H9 (cell line): ENCODE measurements around the gene PQBP1. TPM values are rescaled to one million over a fixed set of nuclear protein-coding genes. Genes with fewer than 3 reads are reported as not detected.

Source experiments
- DNase-seq: peaks from one replicate; pipeline ENCODE4 v3.0.0-alpha.2; 2017
- H2AFZ ChIP-seq: one replicate; pipeline ENCODE4 v1.6.1; 2013; ENCODE audit warnings: mild to moderate bottlenecking, low read length, control low read depth, moderate library complexity
- H2AK5ac ChIP-seq: 2 replicates; pipeline ENCODE4 v1.6.1; 2013; ENCODE audit warnings: low read length, control low read depth, mixed read lengths; ENCODE audit not compliant: insufficient read length
- H2BK120ac ChIP-seq: one replicate; pipeline ENCODE4 v1.6.1; 2013; ENCODE audit warnings: low read depth, mild to moderate bottlenecking, low read length, control low read depth, inconsistent platforms; ENCODE audit not compliant: poor library complexity, severe bottlenecking
- H2BK12ac ChIP-seq: 2 replicates; pipeline ENCODE4 v1.6.1; 2013; ENCODE audit warnings: low read length, control low read depth, mixed read lengths, low read depth; ENCODE audit not compliant: insufficient read length
- H2BK15ac ChIP-seq: 2 replicates; pipeline ENCODE4 v1.6.1; 2013; ENCODE audit warnings: low read depth, low read length, control low read depth
- H2BK20ac ChIP-seq: one replicate; pipeline ENCODE4 v1.6.1; 2013; ENCODE audit warnings: low read depth, mild to moderate bottlenecking, low read length, control low read depth, inconsistent platforms; ENCODE audit not compliant: poor library complexity, severe bottlenecking
- H2BK5ac ChIP-seq: 2 replicates; pipeline ENCODE4 v1.6.1; 2013; ENCODE audit warnings: low read length, control low read depth, mixed read lengths; ENCODE audit not compliant: insufficient read length
- H3K14ac ChIP-seq: 2 replicates; pipeline ENCODE4 v1.6.1; 2013; ENCODE audit warnings: low read length, control low read depth; ENCODE audit not compliant: insufficient read depth
- H3K18ac ChIP-seq: 2 replicates; pipeline ENCODE4 v1.6.1; 2013; ENCODE audit warnings: low read depth, mild to moderate bottlenecking, mixed read lengths, low read length, control low read depth; ENCODE audit not compliant: insufficient read length
- H3K23ac ChIP-seq: 2 replicates; pipeline ENCODE4 v1.6.1; 2013; ENCODE audit warnings: low read length, control low read depth, mixed read lengths, low read depth; ENCODE audit not compliant: insufficient read length
- H3K23me2 ChIP-seq: 2 replicates; pipeline ENCODE4 v1.6.1; 2013; ENCODE audit warnings: low read depth, mild to moderate bottlenecking, mixed read lengths, low read length, control low read depth; ENCODE audit not compliant: insufficient read length, poor library complexity, severe bottlenecking
- H3K27ac ChIP-seq: 2 replicates; pipeline ENCODE4 v1.5.1; 2013; ENCODE audit warnings: low read length, control low read depth, mixed read lengths, low read depth; ENCODE audit not compliant: insufficient read length
- H3K27me3 ChIP-seq: 2 replicates; pipeline ENCODE4 v1.6.1; 2013; ENCODE audit warnings: low read length, control low read depth, inconsistent platforms; ENCODE audit not compliant: insufficient read depth
- H3K4ac ChIP-seq: 2 replicates; pipeline ENCODE4 v1.6.1; 2013; ENCODE audit warnings: low read depth, mild to moderate bottlenecking, control low read depth, inconsistent platforms, low read length, moderate library complexity
- H3K4me1 ChIP-seq: 2 replicates; pipeline ENCODE4 v1.6.1; 2013; ENCODE audit warnings: low read length, control low read depth, inconsistent platforms; ENCODE audit not compliant: insufficient read depth
- H3K4me2 ChIP-seq: 2 replicates; pipeline ENCODE4 v1.6.1; 2013; ENCODE audit warnings: low read length, control low read depth, mixed read lengths; ENCODE audit not compliant: insufficient read length, insufficient read depth
- H3K56ac ChIP-seq: 2 replicates; pipeline ENCODE4 v1.6.1; 2013; ENCODE audit warnings: low read depth, mild to moderate bottlenecking, mixed read lengths, low read length, control low read depth; ENCODE audit not compliant: insufficient read length
- H3K79me1 ChIP-seq: 2 replicates; pipeline ENCODE4 v1.6.1; 2013; ENCODE audit warnings: low read depth, mild to moderate bottlenecking, moderate library complexity, low read length, control low read depth, inconsistent platforms; ENCODE audit not compliant: insufficient read depth, poor library complexity, severe bottlenecking
- H3K79me2 ChIP-seq: 2 replicates; pipeline ENCODE4 v1.6.1; 2013; ENCODE audit warnings: low read length, control low read depth, inconsistent platforms; ENCODE audit not compliant: insufficient read depth
- H3K9ac ChIP-seq: 2 replicates; pipeline ENCODE4 v1.6.1; 2013; ENCODE audit warnings: low read length, control low read depth, mixed read lengths; ENCODE audit not compliant: insufficient read length; ENCODE audit errors: extremely low read depth
- H3K9me3 ChIP-seq: one replicate; pipeline ENCODE4 v1.6.1; 2013; ENCODE audit warnings: low read depth, low read length, inconsistent platforms; ENCODE audit not compliant: control insufficient read depth
- H3T11ph ChIP-seq: one replicate; pipeline ENCODE4 v1.6.1; 2013; ENCODE audit warnings: mild to moderate bottlenecking, low read length, control low read depth, inconsistent platforms
- H4K20me1 ChIP-seq: one replicate; pipeline ENCODE4 v1.6.1; 2013; ENCODE audit not compliant: control insufficient read depth, insufficient read length, insufficient read depth
- H4K5ac ChIP-seq: 2 replicates; pipeline ENCODE4 v1.6.1; 2013; ENCODE audit warnings: low read depth, mild to moderate bottlenecking, mixed read lengths, low read length, control low read depth; ENCODE audit not compliant: insufficient read length
- H4K8ac ChIP-seq: replicated peaks from 2 replicates; pipeline ENCODE4 v1.6.1; 2013; ENCODE audit warnings: low read length, control low read depth, mixed read lengths, low read depth; ENCODE audit not compliant: insufficient read length
- H4K91ac ChIP-seq: 2 replicates; pipeline ENCODE4 v1.6.1; 2013; ENCODE audit warnings: low read depth, mild to moderate bottlenecking, moderate library complexity, mixed read lengths, low read length, control low read depth; ENCODE audit not compliant: insufficient read length
- H3K27ac Mint-ChIP-seq, 3 experiments: 2 replicates in 2 of 3; 3 replicates in 1 of 3; pipeline ENCODE4 v1.8.0; 2020 to 2021; ENCODE audit warnings: mixed read lengths in 3 of 3, mild to moderate bottlenecking in 1 of 3, moderate library complexity in 1 of 3
- H3K27me3 Mint-ChIP-seq: 2 replicates; pipeline ENCODE4 v1.8.0; 2021; ENCODE audit warnings: low read depth, mild to moderate bottlenecking, moderate library complexity, mixed read lengths
- H3K36me3 Mint-ChIP-seq, 3 experiments: 2 replicates in 2 of 3; 3 replicates in 1 of 3; pipeline ENCODE4 v1.8.0; 2020 to 2021; ENCODE audit warnings: low read depth in 3 of 3, mixed read lengths in 3 of 3; ENCODE audit not compliant: insufficient read depth in 1 of 3
- H3K4me1 Mint-ChIP-seq, 2 experiments: 2 replicates each; pipeline ENCODE4 v1.8.0; 2020; ENCODE audit warnings: mixed read lengths in 2 of 2
- H3K4me3 Mint-ChIP-seq, 2 experiments: 2 replicates in 1 of 2; 3 replicates in 1 of 2; pipeline ENCODE4 v1.8.0; 2020 to 2021; ENCODE audit warnings: mild to moderate bottlenecking in 2 of 2, mixed read lengths in 2 of 2, moderate library complexity in 1 of 2
- H3K9me3 Mint-ChIP-seq, 2 experiments: 2 replicates in 1 of 2; 3 replicates in 1 of 2; pipeline ENCODE4 v1.8.0; 2020; ENCODE audit warnings: mild to moderate bottlenecking in 2 of 2, mixed read lengths in 2 of 2, moderate library complexity in 1 of 2
- WGBS: extraction: QIAGEN DNeasy Blood & Tissue Kit; methylation state at CpG from one replicate; pipeline ENCODE4 v1.1.7; 2013; ENCODE audit warnings: missing lambda C conversion rate, low lambda C conversion rate, mixed read lengths; ENCODE audit not compliant: insufficient read length; ENCODE audit errors: extremely low coverage; 5-methylcytosine and 5-hydroxymethylcytosine counted together
- total RNA-seq: library from RNA; stranded (reverse); gene quantifications from 2 replicates; pipeline ENCODE4 v1.2.1, GENCODE V29; 2021
- TF ChIP-seq, protein P1 (sequence below): fragments of 200-600 bp; sonication (generic); conservative IDR thresholded peaks from 3 replicates; pipeline ENCODE4 v1.8.0; 2021; ENCODE audit warnings: antibody characterized with exemption, mild to moderate bottlenecking

Gene PQBP1
- total RNA-seq, 1 experiment from 2014 or later = 87.9 TPM

DNA sequence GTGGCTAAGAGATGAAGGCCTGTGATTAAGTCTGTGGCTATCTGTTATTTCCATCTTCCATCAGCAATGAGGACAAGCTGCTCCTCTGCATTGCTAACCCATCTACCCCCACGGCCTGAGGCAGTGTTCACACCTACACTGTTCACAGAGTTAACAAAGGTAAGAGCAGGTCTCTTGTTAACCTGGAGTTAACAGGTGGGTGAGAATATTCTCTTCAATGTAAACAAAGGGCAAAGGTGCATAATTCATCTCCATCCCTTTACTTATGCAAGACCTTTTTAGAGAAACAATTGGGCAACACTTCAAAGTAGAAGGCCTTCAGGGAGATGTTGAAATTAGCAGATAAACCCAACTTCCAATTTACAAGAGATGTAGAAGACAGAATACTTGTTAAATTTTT lies 10.9 kb downstream of the PQBP1 start:
- H3K14ac ChIP-seq = no peak overlapping the region
- peaks cover 69 to 71% of the 10 kb centered on the region in 2 experiments for H3K9me3 Mint-ChIP-seq
- H2BK120ac ChIP-seq = no peak overlapping the region
- no peak overlapping the region for H3K4me3 Mint-ChIP-seq
- H3K4me1 Mint-ChIP-seq = peaks cover 12 to 24% of the 10 kb centered on the region in 2 experiments
- H3K56ac ChIP-seq = no peak overlapping the region
- H3T11ph ChIP-seq = no peak overlapping the region
- H4K91ac ChIP-seq = no peak overlapping the region
- no peaks in the 10 kb centered on the region for H3K79me1 ChIP-seq
- TF ChIP-seq, protein P1, sequence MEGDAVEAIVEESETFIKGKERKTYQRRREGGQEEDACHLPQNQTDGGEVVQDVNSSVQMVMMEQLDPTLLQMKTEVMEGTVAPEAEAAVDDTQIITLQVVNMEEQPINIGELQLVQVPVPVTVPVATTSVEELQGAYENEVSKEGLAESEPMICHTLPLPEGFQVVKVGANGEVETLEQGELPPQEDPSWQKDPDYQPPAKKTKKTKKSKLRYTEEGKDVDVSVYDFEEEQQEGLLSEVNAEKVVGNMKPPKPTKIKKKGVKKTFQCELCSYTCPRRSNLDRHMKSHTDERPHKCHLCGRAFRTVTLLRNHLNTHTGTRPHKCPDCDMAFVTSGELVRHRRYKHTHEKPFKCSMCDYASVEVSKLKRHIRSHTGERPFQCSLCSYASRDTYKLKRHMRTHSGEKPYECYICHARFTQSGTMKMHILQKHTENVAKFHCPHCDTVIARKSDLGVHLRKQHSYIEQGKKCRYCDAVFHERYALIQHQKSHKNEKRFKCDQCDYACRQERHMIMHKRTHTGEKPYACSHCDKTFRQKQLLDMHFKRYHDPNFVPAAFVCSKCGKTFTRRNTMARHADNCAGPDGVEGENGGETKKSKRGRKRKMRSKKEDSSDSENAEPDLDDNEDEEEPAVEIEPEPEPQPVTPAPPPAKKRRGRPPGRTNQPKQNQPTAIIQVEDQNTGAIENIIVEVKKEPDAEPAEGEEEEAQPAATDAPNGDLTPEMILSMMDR = no peak
- no peak overlapping the region for H2AFZ ChIP-seq
- H3K79me2 ChIP-seq = no peaks in the 10 kb centered on the region
- no peaks in the 10 kb centered on the region for H4K20me1 ChIP-seq
- no peak overlapping the region for H3K4ac ChIP-seq
- H3K4me1 ChIP-seq = no peaks in the 10 kb centered on the region
- H2BK20ac ChIP-seq = no peak overlapping the region
- H3K27me3 Mint-ChIP-seq = peaks cover 3% of the 10 kb centered on the region
- no peak overlapping the region for H3K4me2 ChIP-seq
- H2BK12ac ChIP-seq = no peak overlapping the region
- H2BK5ac ChIP-seq = no peak overlapping the region
- H3K9ac ChIP-seq = no peak overlapping the region
- H2BK15ac ChIP-seq = no peak overlapping the region
- no peak overlapping the region for H3K27ac ChIP-seq
- no peaks in the 10 kb centered on the region for H3K9me3 ChIP-seq
- no peak overlapping the region for H3K27ac Mint-ChIP-seq
- WGBS = no CpG with 5 or more reads among the region's 1 CpG
- no peak overlapping the region for H4K8ac ChIP-seq
- H3K36me3 Mint-ChIP-seq = peaks cover 16 to 42% (median 36%) of the 10 kb centered on the region in 3 experiments
- no peak for DNase-seq
- H3K23me2 ChIP-seq = no peaks in the 10 kb centered on the region
- H3K18ac ChIP-seq = no peak overlapping the region
- H3K27me3 ChIP-seq = no peaks in the 10 kb centered on the region
- no peak overlapping the region for H2AK5ac ChIP-seq
- no peak overlapping the region for H4K5ac ChIP-seq
- H3K23ac ChIP-seq = no peak overlapping the region
